ENCODE results near the gene EPB41. TPM values are rescaled to one million over a fixed set of nuclear protein-coding genes. Genes with fewer than 3 reads are reported as not detected.

EPB41 gene
- total and polyA plus RNA-seq, 2 donors (not counting 3 experiments of a cell fraction or from before 2014, with no cell fraction given) = 22.3 to 45.7 TPM

- Histone ChIP-seq H3K36me3 (ENCODE audit: control insufficient read depth in 2 of 2, extremely low read depth in 1 of 2, insufficient read depth in 2 of 2, low read length in 2 of 2) (no peaks in the 10 kb centered on the region), H3K4me2 (ENCODE audit: insufficient read depth, low read length) (no peak overlapping the region), H3K79me2 (ENCODE audit: control insufficient read depth, insufficient read depth, low read length) (no peaks in the 10 kb centered on the region), H3K27me3 (ENCODE audit: control insufficient read depth in 2 of 2, insufficient read depth in 2 of 2, low read length in 2 of 2) (no peaks in the 10 kb centered on the region), H3K4me3 (replicated peaks in 1 of 3; ENCODE audit: insufficient read depth in 1 of 3, low read depth in 1 of 3, low read length in 3 of 3) (no peak overlapping the region), H3K4me1 (ENCODE audit: control insufficient read depth, extremely low read depth, insufficient read depth, low read length) (peaks cover 10% of the 10 kb centered on the region), H4K20me1 (replicated peaks; ENCODE audit: control insufficient read depth, extremely low read depth, insufficient read depth, low read length) (no peaks in the 10 kb centered on the region), H3K27ac (ENCODE audit: insufficient read depth, low read depth, low read length) (no peak overlapping the region), H3K9ac (replicated peaks; ENCODE audit: extremely low read depth, insufficient read depth, low read length) (no peak overlapping the region), H3K9me3 (replicated peaks; ENCODE audit: control insufficient read depth, insufficient read depth, low read length) (no peaks in the 10 kb centered on the region), H2AFZ (ENCODE audit: low read depth, low read length) (no peak overlapping the region), H3K9me1 (replicated peaks; ENCODE audit: control insufficient read depth, extremely low read depth, insufficient read depth, low read length) (no peaks in the 10 kb centered on the region)
- no peak for FAIRE-seq
- no TSS peak for BruUV-seq (replicated peaks)
- TF ChIP-seq MYC (IDR thresholded peaks at IDR 0.05; ENCODE audit: low read depth, low read length) (no peak), POLR2A (IDR thresholded peaks at IDR 0.05; ENCODE audit: low read depth, low read length) (no peak)
- CTCF ChIA-PET = interaction anchor here (0.9 kb wide), 1 partner anchor 29 kb away, joined by 3 read pairs; no protein-coding TSS in a partner anchor
- POLR2A ChIA-PET = no interaction called here
- intact Hi-C loops (cut with micrococcal nuclease) = no loop called here
- dilution Hi-C loops (cut with MboI; ENCODE audit: extremely low pct_ligation_motif_present, low sequenced_read_pairs) = no loop called here
- DNase-seq (ENCODE audit: low read depth, low spot score) = no peak
These were observed 3.8 kb upstream of the EPB41 start for GRCh38 chr1:28910379-28911115.

GRCh38 chr1:28913786-28914227 lies 562 bp upstream of the EPB41 start:
- Histone ChIP-seq H2AFZ (ENCODE audit: low read depth, low read length) (peak overlapping the region; percentile 91), H3K36me3 (ENCODE audit: control insufficient read depth in 2 of 2, extremely low read depth in 1 of 2, insufficient read depth in 2 of 2, low read length in 2 of 2) (no peaks in the 10 kb centered on the region), H3K4me2 (ENCODE audit: insufficient read depth, low read length) (peak overlapping the region; percentile 77), H3K4me3 (replicated peaks in 1 of 3; ENCODE audit: insufficient read depth in 1 of 3, low read depth in 1 of 3, low read length in 3 of 3) (peak overlapping the region; percentile 18 to 52 (median 39)), H3K4me1 (ENCODE audit: control insufficient read depth, extremely low read depth, insufficient read depth, low read length) (peaks cover 10% of the 10 kb centered on the region), H4K20me1 (replicated peaks; ENCODE audit: control insufficient read depth, extremely low read depth, insufficient read depth, low read length) (no peaks in the 10 kb centered on the region), H3K9me3 (replicated peaks; ENCODE audit: control insufficient read depth, insufficient read depth, low read length) (no peaks in the 10 kb centered on the region), H3K9ac (replicated peaks; ENCODE audit: extremely low read depth, insufficient read depth, low read length) (peak overlapping the region; percentile 43), H3K9me1 (replicated peaks; ENCODE audit: control insufficient read depth, extremely low read depth, insufficient read depth, low read length) (no peaks in the 10 kb centered on the region), H3K79me2 (ENCODE audit: control insufficient read depth, insufficient read depth, low read length) (no peaks in the 10 kb centered on the region), H3K27me3 (ENCODE audit: control insufficient read depth in 2 of 2, insufficient read depth in 2 of 2, low read length in 2 of 2) (no peaks in the 10 kb centered on the region), H3K27ac (ENCODE audit: insufficient read depth, low read depth, low read length) (peak overlapping the region; percentile 9)
- CTCF ChIA-PET = interaction anchor here (1.0 to 4.2 kb wide), 8 partner anchors 10 to 289 kb away, joined by 5 to 27 read pairs (median 6); partner anchors contain the start of gene SRSF4
- TSS peak; percentile 72 for BruUV-seq (replicated peaks)
- TF ChIP-seq, protein P1, sequence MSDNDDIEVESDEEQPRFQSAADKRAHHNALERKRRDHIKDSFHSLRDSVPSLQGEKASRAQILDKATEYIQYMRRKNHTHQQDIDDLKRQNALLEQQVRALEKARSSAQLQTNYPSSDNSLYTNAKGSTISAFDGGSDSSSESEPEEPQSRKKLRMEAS (IDR thresholded peaks at IDR 0.05; ENCODE audit: insufficient read depth, insufficient read length) = no peak
- no peak for TF ChIP-seq POLR2AphosphoS5 (IDR thresholded peaks at IDR 0.05; ENCODE audit: insufficient read depth, low read depth, low read length)
- no peak for TF ChIP-seq POLR2A (IDR thresholded peaks at IDR 0.05; ENCODE audit: low read depth, low read length)
- TF ChIP-seq MYC (IDR thresholded peaks at IDR 0.05; ENCODE audit: low read depth, low read length) = no peak
- TF ChIP-seq FOS (IDR thresholded peaks at IDR 0.05; ENCODE audit: borderline replicate concordance, insufficient read depth, low read length) = no peak
- TF ChIP-seq CTCF (IDR thresholded peaks at IDR 0.05; ENCODE audit: extremely low read depth in 1 of 2, insufficient read depth in 1 of 2, low read depth in 1 of 2, low read length in 2 of 2) = no peak
- no peak for TF ChIP-seq GATA2 (IDR thresholded peaks at IDR 0.05; ENCODE audit: insufficient read depth, insufficient read length, low read depth, low read length)
- no peak for TF ChIP-seq EZH2 (IDR thresholded peaks at IDR 0.05; ENCODE audit: borderline replicate concordance, low read depth, low read length, severe bottlenecking)
- TF ChIP-seq JUN (IDR thresholded peaks at IDR 0.05; ENCODE audit: borderline replicate concordance, insufficient read depth, insufficient read length, low read depth) = no peak
- DNase-seq (ENCODE audit: low read depth, low spot score) = no peak
- FAIRE-seq = peak; percentile 43
- dilution Hi-C loops (cut with MboI; ENCODE audit: extremely low pct_ligation_motif_present, low sequenced_read_pairs) = no loop called here
- intact Hi-C loops (cut with micrococcal nuclease) = loop anchor here (1.0 kb wide), 2 partner anchors 13 to 27 kb away; no protein-coding TSS in a partner anchor
- POLR2A ChIA-PET = no interaction called here

All from endothelial cell of umbilical vein (primary cell).